Measurements from ENCODE around the gene CCDC80.

The CCDC80 gene

DNA sequence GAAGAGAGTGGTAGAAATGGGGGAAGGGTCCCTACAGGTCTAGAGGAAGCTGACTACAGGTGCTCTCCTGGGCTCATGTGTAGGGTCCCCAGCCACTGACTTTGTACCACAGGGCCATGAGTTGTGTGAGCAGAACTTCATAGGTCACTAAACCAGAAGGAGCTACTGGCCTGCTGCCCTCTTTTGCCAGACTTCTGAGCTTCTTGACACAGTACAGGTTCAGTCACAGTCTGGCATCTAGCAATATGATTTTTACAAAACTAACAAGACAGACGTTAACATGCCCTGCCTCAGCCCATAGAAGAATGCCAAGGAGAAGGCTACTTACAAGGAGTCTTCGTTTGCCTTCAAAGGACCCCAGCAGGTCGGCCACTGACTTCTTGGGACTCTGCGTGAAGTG is 3.2 kb downstream of the CCDC80 start:
- no peak for DNase-seq (ENCODE audit: low read depth, low spot score)
- no peak overlapping the region for H3K4me3 ChIP-seq (ENCODE audit: low read length)

DNA sequence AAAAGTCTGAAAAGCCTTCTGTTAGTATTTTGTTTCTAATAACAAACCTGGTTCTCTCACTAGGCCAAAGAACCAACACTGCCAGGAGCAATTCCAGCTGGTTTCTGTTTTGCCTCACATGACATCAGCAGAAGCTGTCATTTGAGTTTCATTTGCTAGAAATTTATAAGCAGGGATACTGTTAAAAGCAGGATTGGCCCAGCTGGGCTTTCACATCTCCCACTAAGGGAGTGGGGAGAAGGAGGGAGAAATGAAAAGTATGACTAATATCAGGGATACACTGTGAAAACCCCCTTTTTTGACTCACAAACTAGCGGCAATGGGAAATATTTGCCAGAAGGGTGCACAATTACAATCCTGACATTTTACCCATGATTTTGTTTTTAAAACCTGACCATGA is 5.3 kb downstream of the CCDC80 start:
- no peak overlapping the region for H3K4me3 ChIP-seq (ENCODE audit: low read length)
- no peak for DNase-seq (ENCODE audit: low read depth, low spot score)

DNA sequence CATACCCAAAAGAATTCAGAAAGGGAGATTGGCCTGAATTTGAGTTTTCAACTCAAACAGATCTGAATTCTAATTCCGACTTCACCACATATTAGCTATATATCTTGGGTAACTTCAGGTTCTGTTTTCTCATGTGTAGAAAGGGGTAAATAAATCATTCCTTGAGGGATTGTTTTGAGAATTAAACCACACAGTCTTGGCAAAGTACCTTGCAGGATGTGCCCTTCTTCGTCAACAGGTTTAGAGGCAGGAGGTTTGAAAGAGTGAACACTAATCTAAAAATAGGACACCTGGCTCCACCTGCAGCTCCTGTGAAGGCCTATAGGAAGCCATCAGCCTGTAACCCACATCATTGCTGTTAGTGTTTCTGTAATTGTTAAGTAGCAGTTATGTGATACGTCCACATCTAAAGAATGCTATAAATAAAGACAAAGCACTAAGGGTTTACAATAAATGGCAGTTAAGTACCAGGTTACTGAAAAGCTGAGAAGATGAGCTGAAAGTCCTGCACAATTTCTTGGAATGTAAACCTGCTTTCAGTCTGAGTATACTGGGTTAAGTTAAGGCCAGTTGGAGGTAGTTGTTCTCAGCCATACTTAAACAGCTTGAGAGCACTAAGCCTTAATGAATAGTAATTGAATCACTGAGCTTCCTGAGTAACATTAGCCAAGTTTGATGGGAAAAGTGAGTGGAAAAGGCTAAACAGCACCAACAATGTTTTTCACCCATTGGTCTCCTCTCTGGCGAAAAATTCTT is 6.0 kb downstream of the CCDC80 start:
- no peak overlapping the region for H3K4me3 ChIP-seq (ENCODE audit: low read length)
- DNase-seq (ENCODE audit: low read depth, low spot score) = no peak

DNA sequence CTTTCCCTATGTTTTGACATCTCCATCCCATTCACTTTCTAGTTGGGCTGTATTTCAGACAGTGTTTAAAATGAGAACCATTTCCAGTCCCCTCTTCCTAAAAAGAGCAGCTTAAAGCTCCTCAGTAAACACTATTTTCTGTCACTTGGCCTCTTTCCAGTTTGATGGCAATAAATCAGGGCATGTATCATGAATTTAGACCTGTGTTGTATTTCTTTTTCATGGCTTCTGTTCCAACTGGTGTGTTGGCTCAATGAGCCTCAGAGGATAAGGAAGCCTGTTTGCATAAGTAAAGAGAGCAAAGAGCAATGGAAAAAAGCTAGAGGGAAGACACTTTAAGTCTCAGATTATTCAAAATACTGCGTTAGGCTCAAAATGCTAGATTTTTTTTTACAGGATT is 7.2 kb downstream of the CCDC80 start:
- no peak for DNase-seq (ENCODE audit: low read depth, low spot score)
- no peak overlapping the region for H3K4me3 ChIP-seq (ENCODE audit: low read length)

DNA sequence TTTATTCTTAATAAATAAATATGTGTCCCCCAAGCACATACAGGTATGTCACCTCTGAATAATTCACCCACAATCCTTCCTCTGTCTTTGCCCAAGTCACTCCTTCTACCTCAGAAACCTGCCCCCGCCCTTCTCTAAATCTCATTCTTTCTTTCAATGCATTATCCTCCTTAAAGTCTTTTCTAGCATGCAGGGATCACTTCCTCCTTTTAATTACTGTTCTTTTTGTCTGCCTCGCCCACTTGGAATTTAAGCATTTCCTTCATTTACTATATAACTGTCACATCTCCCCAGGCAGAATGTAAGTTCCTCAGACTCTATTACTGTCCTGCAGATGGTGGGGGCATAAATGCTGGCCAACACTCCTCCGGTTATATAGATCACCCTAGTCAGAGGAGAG is 7.8 kb downstream of the CCDC80 start:
- DNase-seq (ENCODE audit: low read depth, low spot score) = no peak

DNA sequence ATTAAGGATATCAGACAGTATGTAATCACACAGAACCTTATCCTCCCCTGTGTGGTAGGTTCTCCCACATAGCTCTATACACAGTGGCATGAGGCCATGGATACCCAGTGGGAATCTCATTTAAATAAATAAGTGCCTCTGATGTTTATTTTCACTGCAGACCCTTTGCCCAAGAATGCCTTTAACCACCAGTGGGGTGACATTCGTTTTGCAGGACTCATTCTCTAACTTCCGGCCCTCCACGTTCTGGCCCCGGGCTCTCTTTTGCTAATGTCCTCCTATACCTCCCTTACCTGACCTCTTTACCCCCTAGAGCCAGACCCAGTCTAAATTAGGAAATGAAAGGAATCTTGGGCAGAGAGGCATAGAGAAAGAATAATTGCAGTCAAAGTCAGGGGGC is 8.3 kb downstream of the CCDC80 start:
- no peak for DNase-seq (ENCODE audit: low read depth, low spot score)
- no peak overlapping the region for H3K4me3 ChIP-seq (ENCODE audit: low read length)

More for the DNA sequence above, 7.8 kb downstream of the CCDC80 start:
- H3K4me3 ChIP-seq (ENCODE audit: low read length) = no peak overlapping the region

DNA sequence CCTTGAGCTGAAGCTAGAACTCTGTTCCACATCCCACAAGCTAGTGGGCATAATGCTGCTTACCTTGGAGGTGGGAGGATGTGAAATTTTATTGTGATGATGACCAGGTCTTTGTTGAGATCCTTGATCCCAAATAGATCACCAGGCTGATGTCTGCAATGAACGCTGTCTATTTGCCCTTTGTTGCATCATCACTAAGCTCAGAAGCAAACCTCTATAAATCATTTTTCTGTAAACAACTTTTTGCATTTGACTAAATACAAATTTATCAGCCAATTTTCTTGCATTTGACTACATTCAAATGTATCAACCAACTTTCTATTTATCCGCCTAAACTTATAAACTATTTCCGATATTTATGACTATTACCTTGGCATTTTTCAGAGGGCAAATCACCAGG is 9.7 kb downstream of the CCDC80 start:
- DNase-seq (ENCODE audit: low read depth, low spot score) = no peak
- H3K4me3 ChIP-seq (ENCODE audit: low read length) = no peak overlapping the region

DNA sequence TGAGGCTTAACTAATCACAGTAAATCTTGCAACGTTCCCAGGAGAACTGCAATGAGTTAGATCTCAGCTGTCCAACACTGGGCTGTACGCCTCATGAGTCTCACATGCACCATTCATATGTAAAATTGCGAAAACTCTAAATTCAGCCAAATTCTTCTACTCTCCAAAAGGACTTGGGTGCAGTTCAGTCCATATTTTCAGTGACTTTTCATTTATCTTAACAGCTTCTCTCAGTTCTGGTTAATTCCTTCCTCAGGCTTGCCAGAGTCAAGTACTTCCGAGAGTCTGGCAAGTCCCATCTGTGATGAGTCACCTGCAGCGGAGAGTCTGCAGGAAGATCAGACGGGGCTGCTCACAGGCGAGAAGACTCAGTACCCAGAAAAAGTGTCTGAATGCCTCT is 11.5 kb downstream of the CCDC80 start:
- DNase-seq (ENCODE audit: low read depth, low spot score) = no peak
- no peak overlapping the region for H3K4me3 ChIP-seq (ENCODE audit: low read length)

DNA sequence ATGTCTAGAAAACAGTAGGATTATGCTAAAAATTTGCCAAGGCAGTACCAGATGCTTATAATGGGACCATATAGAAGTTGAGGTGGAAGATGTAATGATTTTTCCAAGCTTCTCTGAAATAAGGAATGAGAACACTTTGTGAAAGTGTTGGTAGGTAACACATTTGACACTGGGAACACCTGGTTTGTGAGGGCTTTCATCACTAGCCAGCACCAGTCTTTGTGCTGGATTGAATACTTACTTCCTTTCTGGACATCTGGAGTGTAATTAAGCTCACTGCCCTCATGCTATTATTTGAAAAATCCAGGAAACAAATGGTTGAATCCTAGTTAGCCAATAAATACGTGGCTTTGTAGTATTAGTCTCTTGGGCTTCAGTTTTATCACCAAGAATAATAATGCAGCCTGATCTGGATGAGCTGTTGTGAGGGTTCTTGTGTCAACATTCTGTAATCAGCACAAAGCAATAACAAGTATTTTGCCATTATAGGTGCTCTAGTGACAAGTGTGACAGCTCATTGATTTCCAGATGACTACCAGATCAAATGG is 12.9 kb downstream of the CCDC80 start:
- no peak overlapping the region for H3K4me3 ChIP-seq (ENCODE audit: low read length)
- no peak for DNase-seq (ENCODE audit: low read depth, low spot score)

DNA sequence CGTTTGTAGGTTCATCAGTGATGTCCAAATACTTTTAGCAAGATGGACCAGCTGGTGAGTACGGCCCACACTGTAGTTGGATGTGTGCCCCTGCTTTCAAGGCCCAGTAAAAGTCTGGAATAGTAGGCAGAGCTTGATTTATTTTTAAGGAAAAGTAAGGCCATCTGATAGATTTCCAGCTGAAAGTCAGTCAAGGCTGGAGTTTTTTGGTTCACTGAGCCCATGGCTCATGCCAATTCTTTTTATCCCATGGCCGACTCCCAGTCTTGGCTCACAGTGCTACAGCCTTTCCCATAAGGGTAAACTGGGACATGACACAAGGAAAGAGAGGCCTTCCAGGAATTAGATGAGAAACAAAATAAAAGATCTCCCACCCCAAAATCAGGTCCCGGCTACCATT is 13.5 kb downstream of the CCDC80 start:
- H3K4me3 ChIP-seq (ENCODE audit: low read length) = no peak overlapping the region
- no peak for DNase-seq (ENCODE audit: low read depth, low spot score)

DNA sequence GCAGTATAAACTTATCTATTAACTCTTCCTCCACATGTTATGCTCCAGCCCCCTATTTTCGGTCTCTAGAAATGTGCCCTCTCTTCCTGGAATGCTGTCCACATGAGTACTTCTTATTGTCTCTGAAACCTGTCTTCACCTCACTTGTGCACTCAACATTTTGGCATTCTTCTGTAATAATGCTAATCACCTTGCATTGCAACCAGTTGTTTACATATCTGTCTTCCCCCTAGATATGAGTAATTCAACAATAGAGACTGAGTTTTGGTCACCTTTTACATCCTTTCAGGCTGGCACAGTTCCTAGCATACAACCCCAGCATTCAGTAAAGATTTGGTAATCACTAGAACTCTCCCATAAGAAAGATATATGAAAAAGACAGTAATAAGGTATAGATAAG is 17.2 kb downstream of the CCDC80 start:
- no peak for DNase-seq (ENCODE audit: low read depth, low spot score)
- no peak overlapping the region for H3K4me3 ChIP-seq (ENCODE audit: low read length)

DNA sequence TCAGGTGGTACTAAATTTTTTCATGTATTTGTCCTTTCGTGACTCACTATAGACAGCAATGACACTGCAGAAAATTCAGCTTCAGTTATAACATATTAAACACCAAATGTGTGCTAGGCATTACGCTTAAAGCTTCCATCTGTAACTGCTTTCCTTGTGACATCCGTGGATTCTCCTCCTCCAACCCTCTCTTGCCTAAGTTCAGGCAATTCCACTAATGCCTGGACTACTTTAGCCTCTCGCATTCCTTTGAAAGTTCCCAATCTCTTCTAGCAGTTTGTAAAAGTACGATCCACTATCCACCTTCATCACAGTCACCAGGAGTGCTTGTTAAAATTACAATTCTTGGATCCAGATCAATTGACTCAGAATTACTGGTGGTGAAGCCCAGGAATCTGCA is 17.7 kb downstream of the CCDC80 start:
- DNase-seq (ENCODE audit: low read depth, low spot score) = no peak
- no peak overlapping the region for H3K4me3 ChIP-seq (ENCODE audit: low read length)

DNA sequence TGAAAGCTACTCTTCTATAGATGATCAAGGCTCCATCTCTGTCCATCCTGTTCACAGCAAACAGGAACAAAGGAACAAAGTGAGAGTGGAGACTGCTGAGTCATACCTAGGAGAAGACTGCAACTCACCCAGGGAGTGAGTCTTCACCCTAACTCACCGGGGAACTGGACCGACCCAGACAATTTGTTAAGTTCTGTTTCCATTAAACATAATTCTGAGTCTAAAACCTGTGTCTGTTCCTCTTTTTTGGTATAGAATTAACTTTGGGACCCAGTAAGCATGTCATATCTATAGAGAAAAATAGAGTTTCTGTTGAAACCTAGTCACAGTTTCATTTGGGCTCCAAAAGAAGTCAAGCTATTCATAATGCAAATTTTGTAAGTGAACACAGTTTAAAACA is 21.6 kb downstream of the CCDC80 start:
- no peak for DNase-seq (ENCODE audit: low read depth, low spot score)
- H3K4me3 ChIP-seq (ENCODE audit: low read length) = no peak overlapping the region

DNA sequence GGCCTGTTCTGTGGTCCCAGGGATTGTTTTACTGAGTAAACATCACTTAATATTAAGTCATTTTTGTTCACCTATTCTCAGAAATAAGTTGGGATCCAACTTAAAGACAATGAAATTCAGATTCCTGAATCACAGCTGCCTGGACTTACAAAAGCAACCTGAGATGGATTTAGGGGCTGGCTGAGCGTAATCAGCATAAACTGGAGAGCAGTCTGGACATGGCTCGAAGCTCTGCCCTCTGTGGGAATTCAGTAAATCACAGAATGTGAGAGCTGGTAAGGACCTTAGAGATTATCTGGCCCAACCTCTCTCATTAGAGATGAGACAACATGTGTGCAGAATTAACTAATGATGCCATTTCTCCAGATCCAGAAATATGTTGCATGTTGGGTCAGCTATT is 23.7 kb downstream of the CCDC80 start:
- H3K4me3 ChIP-seq (ENCODE audit: low read length) = no peak overlapping the region
- no peak for DNase-seq (ENCODE audit: low read depth, low spot score)

DNA sequence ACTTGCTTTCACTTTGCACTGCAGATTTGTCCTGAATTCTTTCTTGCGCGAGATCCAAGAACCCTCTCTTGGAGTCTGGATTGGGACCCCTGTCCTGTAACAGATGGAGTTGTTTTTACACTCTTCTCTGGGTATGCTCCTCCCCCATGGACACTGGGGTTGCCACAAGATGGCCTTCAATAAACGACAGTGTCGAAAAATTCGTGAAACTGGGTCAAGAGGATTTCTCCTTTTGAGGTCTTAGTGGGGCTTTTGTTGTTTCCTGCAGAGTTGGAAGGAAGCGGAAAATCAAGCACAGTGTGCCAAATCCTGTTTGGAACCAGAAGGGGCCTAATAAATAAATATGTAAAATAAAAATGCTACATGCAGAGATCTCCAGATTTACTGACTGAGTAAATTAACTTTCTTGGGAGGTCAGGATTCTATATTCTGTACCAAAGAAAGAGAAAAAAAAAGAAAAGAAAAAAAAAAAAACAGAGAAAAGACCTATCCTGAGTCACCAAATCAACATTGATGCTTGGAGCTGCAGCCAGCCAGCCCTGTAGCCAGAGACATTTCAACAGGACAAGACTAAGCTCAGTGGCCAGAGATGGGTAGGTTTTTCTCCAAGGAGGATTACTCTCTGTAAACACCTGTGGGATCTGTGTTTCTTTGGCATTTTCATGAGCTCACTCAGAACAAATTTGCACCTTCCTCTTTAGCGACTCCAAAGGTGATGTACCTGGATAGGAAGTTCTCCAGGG is 24.8 kb downstream of the CCDC80 start:
- no peak overlapping the region for H3K4me3 ChIP-seq (ENCODE audit: low read length)

DNA sequence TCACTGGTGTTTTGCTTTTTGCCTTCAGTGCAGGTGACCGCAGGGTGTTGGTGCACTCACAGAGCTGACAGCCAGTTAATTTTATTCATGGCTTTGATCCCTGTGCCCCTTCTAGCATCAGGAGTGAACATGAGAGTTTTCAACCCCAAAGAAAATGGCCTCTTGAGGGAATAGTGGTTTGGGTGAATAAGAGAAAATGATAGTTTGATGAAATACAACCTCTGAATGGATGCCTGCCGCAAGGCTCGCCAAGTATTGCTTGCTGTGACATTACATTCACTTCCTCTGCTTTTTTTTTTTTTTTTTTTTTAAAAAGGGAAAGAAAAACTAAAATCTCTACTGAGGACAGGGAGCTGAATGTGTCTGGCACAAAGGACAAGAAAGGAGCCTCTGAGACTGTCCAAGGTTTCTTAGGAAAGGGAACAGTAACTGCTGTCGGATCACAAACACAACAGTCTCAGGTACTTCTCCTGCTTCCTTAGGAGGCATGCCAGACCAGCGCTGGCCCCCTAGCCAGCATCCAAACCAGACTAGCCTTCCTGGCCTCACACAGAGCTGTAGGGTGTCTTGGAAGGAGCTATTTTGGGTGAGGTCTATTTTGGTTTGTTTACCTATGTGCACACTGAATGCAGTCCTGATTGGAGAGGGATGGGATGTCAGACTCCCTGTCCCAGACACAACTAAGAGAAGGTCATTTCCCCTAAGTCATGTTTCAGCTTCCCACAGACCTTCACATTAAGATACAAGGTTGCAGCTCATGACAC is 29.0 kb downstream of the CCDC80 start:
- no peak overlapping the region for H3K4me3 ChIP-seq (ENCODE audit: low read length)
- DNase-seq (ENCODE audit: low read depth, low spot score) = no peak

More for the DNA sequence above, 24.8 kb downstream of the CCDC80 start:
- DNase-seq (ENCODE audit: low read depth, low spot score) = no peak

DNA sequence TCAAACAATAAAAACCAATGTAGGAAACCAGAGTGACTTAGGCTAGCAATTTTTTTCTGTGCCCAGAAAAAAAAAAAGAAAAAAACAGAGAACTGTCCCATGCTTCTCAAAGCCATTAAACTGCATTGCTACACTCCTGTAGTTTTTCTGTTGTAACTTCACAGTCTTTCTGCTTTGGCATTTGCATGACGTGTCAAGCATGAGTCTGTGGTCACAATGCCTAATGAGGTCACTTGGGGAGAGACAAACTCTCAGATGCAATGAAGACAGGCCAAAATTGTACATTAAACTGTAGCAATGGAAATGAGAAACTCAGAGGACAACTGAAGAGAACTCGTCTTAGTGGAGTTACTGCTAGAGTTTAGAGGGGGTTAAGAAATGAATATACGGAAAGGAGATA is 30.8 kb downstream of the CCDC80 start:
- no peak for DNase-seq (ENCODE audit: low read depth, low spot score)
- no peak overlapping the region for H3K4me3 ChIP-seq (ENCODE audit: low read length)

DNA sequence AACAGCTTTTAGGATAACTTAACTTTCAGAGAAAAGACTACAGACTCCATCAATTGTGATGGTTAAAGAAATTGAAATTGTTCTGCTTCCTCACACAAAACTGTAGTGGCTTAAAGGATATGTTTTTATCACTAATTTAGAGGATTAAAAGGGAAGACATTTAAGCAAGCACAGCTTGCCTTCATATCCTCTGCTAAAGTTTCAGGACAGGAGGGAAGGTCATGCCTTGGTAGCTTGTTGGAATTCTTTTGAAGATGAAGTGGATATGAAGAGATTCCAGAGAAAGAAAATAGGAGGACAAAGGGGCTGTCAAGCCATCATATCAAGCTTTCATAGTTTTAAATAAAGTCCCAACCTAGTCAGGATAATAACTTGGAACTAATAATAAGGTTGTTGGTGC is 33.1 kb downstream of the CCDC80 start:
- H3K4me3 ChIP-seq (ENCODE audit: low read length) = no peak overlapping the region
- DNase-seq (ENCODE audit: low read depth, low spot score) = no peak

DNA sequence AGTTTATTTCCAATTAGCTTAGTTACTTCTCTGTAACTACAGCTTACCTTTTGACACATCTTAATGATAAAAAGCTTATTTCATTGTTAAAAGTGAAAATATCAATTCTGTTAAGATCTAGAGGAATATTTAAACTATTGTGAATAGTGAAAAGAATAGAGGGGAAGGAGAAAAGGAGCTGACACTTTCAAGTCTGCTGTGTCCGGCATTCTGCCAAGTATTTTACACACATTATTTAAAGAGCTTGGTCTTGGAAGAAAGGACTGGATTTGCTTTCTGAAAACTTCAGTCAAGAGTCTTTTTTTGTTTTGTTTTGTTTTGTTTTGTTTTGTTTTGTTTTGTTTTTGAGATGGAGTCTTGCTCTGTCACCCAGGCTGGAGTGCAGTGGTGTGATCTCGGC is 34.8 kb downstream of the CCDC80 start:
- H3K4me3 ChIP-seq (ENCODE audit: low read length) = no peak overlapping the region
- DNase-seq (ENCODE audit: low read depth, low spot score) = no peak

DNA sequence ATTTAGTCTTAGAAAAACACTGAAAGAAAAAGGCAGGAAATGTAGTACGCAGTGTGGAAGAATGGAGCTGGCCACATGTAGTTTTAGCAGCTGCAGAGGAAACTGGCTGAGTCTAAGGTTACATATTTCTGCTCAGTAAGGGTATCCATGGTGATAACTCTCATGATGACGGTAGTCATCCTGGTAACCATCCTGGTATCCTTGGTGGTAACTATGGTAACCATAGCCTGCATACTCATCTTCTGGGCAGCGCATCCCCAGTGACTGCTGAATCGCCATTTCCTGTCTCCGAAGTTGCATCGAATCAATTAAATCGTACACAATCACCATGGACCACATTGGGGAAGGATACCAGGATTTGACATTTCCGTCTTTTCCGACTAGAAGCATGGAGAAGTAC is 35.7 kb downstream of the CCDC80 start:
- DNase-seq (ENCODE audit: low read depth, low spot score) = no peak
- no peak overlapping the region for H3K4me3 ChIP-seq (ENCODE audit: low read length)

Data from Jurkat, Clone E6-1 (cell line).